Superior temporal gyrus (tissue), 1 donor: ENCODE data around the gene ATOSB.

Experiments
- DNase-seq: peaks from one replicate; pipeline ENCODE4 v3.0.0-alpha.2; 2016; ENCODE audit errors: extremely low spot score

The ATOSB gene

GRCh38 chr9:35089434-35089833 is 26.2 kb downstream of the ATOSB start:
- DNase-seq: no peak

GRCh38 chr9:35085078-35085477 is 30.6 kb downstream of the ATOSB start:
- DNase-seq: no peak

GRCh38 chr9:35079426-35080341 is 36.0 kb downstream of the ATOSB start, which contains the start of gene FANCG:
Gene FANCG, minus strand, starts transcription at chr9:35079942. Its CDS starts 418 bp downstream, at chr9:35079524.
- DNase-seq: peak; percentile 92

GRCh38 chr9:35079041-35079425 is 36.6 kb downstream of the ATOSB start:
- no peak for DNase-seq

- no peak for DNase-seq
Measured at GRCh38 chr9:35078066-35078465, 37.6 kb downstream of the ATOSB start.

GRCh38 chr9:35076848-35077247 is 38.8 kb downstream of the ATOSB start:
- DNase-seq: no peak

- DNase-seq: no peak
Measured at GRCh38 chr9:35075358-35075757, 40.3 kb downstream of the ATOSB start.

GRCh38 chr9:35074791-35075190 is 40.9 kb downstream of the ATOSB start:
- no peak for DNase-seq

- DNase-seq: no peak
Measured at GRCh38 chr9:35074141-35074540, 41.5 kb downstream of the ATOSB start.

GRCh38 chr9:35073279-35073612 is 42.4 kb downstream of the ATOSB start:
- no peak for DNase-seq

GRCh38 chr9:35072461-35073278 is 43.0 kb downstream of the ATOSB start, which contains the start of gene VCP:
Gene VCP, minus strand, starts transcription at chr9:35072625. Its CDS starts 272 bp downstream, at chr9:35072353.
- peak; percentile 100 for DNase-seq

GRCh38 chr9:35071814-35072460 is 43.7 kb downstream of the ATOSB start:
- peak; percentile 62 for DNase-seq

- no peak for DNase-seq
Measured at GRCh38 chr9:35070823-35071813, 44.5 kb downstream of the ATOSB start.

- no peak for DNase-seq
Measured at GRCh38 chr9:35069020-35069419, 46.6 kb downstream of the ATOSB start.

- no peak for DNase-seq
Measured at GRCh38 chr9:35067056-35067455, 48.6 kb downstream of the ATOSB start.

- no peak for DNase-seq
Measured at GRCh38 chr9:35060548-35061207, 55.0 kb downstream of the ATOSB start.

GRCh38 chr9:35059438-35059837 is 56.2 kb downstream of the ATOSB start:
- no peak for DNase-seq

GRCh38 chr9:35057271-35057620 is 58.4 kb downstream of the ATOSB start:
- no peak for DNase-seq

- DNase-seq: no peak
Measured at GRCh38 chr9:35056571-35057270, 58.9 kb downstream of the ATOSB start.
